IMR-90 (cell line): ENCODE measurements around the gene DNAJC6. TPM values are rescaled to one million over a fixed set of nuclear protein-coding genes. Genes with fewer than 3 reads are reported as not detected.
A peak's percentile ranks its signal among the peaks of the same experiment; 100 is the strongest.

Experiments used
- ATAC-seq: fragments of 200-7000 bp; cut with Tn5 transposase; 2 replicates; pipeline ENCODE4 v1.9.1; 2020; ENCODE audit warnings: low read depth, mild to moderate bottlenecking, moderate library complexity
- BruUV-seq: library from RNA; stranded (reverse); fragments of 400-500 nt; replicated peaks from 2 replicates; lab custom pipeline; 2021; lab: Mats Ljungman, UMichigan
- CTCF ChIA-PET: fragments of 300-600 bp; formaldehyde crosslinking; extraction: SDS; loops from one replicate; lab custom pipeline; 2021; ENCODE audit warnings: antibody characterized with exemption; lab: Yijun Ruan, JAX
- POLR2A ChIA-PET: fragments of 300-600 bp; sonication (Branson Sonifier 250); formaldehyde crosslinking; loops from one replicate; lab custom pipeline; 2022; ENCODE audit warnings: antibody characterized with exemption; ENCODE audit not compliant: unreplicated experiment; lab: Charles Lee
- DNase-seq: peaks from one replicate; pipeline ENCODE4 v3.0.0; 2013
- H2AFZ ChIP-seq: replicated peaks from 2 replicates; pipeline ENCODE3; 2013; ENCODE audit warnings: low read length, mild to moderate bottlenecking; ENCODE audit not compliant: poor library complexity
- H2AK5ac ChIP-seq: 2 replicates; pipeline ENCODE4 v1.6.1; 2013; ENCODE audit warnings: low read depth, low read length, inconsistent platforms
- H2AK9ac ChIP-seq: replicated peaks from 2 replicates; pipeline ENCODE3; 2013; ENCODE audit warnings: mild to moderate bottlenecking, low read depth, low read length, moderate library complexity; ENCODE audit not compliant: poor library complexity
- H2BK120ac ChIP-seq: 2 replicates; pipeline ENCODE4 v1.6.1; 2013; ENCODE audit warnings: low read depth, low read length, inconsistent platforms
- H2BK15ac ChIP-seq: 3 replicates; pipeline ENCODE4 v1.6.1; 2013; ENCODE audit warnings: low read depth, low read length, inconsistent platforms
- H2BK20ac ChIP-seq: 2 replicates; pipeline ENCODE4 v1.6.1; 2013; ENCODE audit warnings: low read depth, mild to moderate bottlenecking, inconsistent platforms, low read length, moderate library complexity
- H2BK5ac ChIP-seq: 2 replicates; pipeline ENCODE4 v1.6.1; 2013; ENCODE audit warnings: mild to moderate bottlenecking, low read depth, low read length, inconsistent platforms; ENCODE audit not compliant: poor library complexity, severe bottlenecking
- H3K14ac ChIP-seq: replicated peaks from 2 replicates; pipeline ENCODE4 v1.6.1; 2013; ENCODE audit warnings: low read depth, low read length, inconsistent platforms
- H3K18ac ChIP-seq: 2 replicates; pipeline ENCODE4 v1.6.1; 2013; ENCODE audit warnings: low read depth, low read length, control low read depth
- H3K23ac ChIP-seq: 2 replicates; pipeline ENCODE4 v1.6.1; 2013; ENCODE audit warnings: low read depth, low read length, inconsistent platforms
- H3K27ac ChIP-seq: 2 replicates; pipeline ENCODE4 v1.5.1; 2013; ENCODE audit warnings: mild to moderate bottlenecking, control low read depth, low read length; ENCODE audit not compliant: insufficient read depth
- H3K27me3 ChIP-seq: 2 replicates; pipeline ENCODE4 v1.6.1; 2013; ENCODE audit warnings: low read length; ENCODE audit not compliant: control insufficient read depth, insufficient read depth
- H3K36me3 ChIP-seq: 2 replicates; pipeline ENCODE4 v1.6.1; 2013; ENCODE audit warnings: low read length, mixed read lengths; ENCODE audit not compliant: control insufficient read depth, insufficient read depth
- H3K4ac ChIP-seq: 2 replicates; pipeline ENCODE4 v1.6.1; 2013; ENCODE audit warnings: low read depth, low read length, inconsistent platforms
- H3K4me1 ChIP-seq: 2 replicates; pipeline ENCODE4 v1.6.1; 2013; ENCODE audit warnings: low read length, mixed read lengths; ENCODE audit not compliant: control insufficient read depth, insufficient read depth
- H3K4me2 ChIP-seq: 2 replicates; pipeline ENCODE4 v1.6.1; 2013; ENCODE audit warnings: low read depth, mild to moderate bottlenecking, control low read depth, low read length, moderate library complexity
- H3K4me3 ChIP-seq: 2 replicates; pipeline ENCODE4 v1.5.1; 2013; ENCODE audit warnings: low read depth, mild to moderate bottlenecking, control low read depth, low read length, moderate library complexity; ENCODE audit not compliant: insufficient read depth
- H3K56ac ChIP-seq: 2 replicates; pipeline ENCODE4 v1.6.1; 2013; ENCODE audit warnings: low read length, inconsistent platforms; ENCODE audit not compliant: insufficient read depth; ENCODE audit errors: extremely low read depth
- H3K79me1 ChIP-seq, 2 experiments: 2 replicates each; pipeline ENCODE4 v1.6.1; 2013; ENCODE audit warnings: low read length in 2 of 2, inconsistent platforms in 1 of 2, low read depth in 1 of 2
- H3K9ac ChIP-seq: 2 replicates; pipeline ENCODE4 v1.6.1; 2013; ENCODE audit warnings: low read depth, low read length, control low read depth
- H3K9me1 ChIP-seq: 2 replicates; pipeline ENCODE4 v1.6.1; 2013; ENCODE audit warnings: low read length, inconsistent platforms; ENCODE audit not compliant: insufficient read depth
- H3K9me3 ChIP-seq: 2 replicates; pipeline ENCODE4 v1.6.1; 2013; ENCODE audit warnings: low read length; ENCODE audit not compliant: control insufficient read depth, insufficient read depth
- H4K20me1 ChIP-seq: 2 replicates; pipeline ENCODE4 v1.6.1; 2013; ENCODE audit warnings: low read length, inconsistent platforms; ENCODE audit not compliant: insufficient read depth
- H4K5ac ChIP-seq: 2 replicates; pipeline ENCODE4 v1.6.1; 2013; ENCODE audit warnings: mild to moderate bottlenecking, low read depth, low read length, control low read depth
- H4K8ac ChIP-seq, 2 experiments: 2 replicates each; pipeline ENCODE4 v1.6.1; 2013; ENCODE audit warnings: low read depth in 2 of 2, low read length in 2 of 2, control low read depth in 1 of 2, inconsistent platforms in 1 of 2
- H4K91ac ChIP-seq: 2 replicates; pipeline ENCODE4 v1.6.1; 2013; ENCODE audit warnings: low read depth, low read length, inconsistent platforms; ENCODE audit not compliant: insufficient read depth
- CEBPB ChIP-seq: IDR thresholded peaks from 2 replicates; pipeline ENCODE4 v1.6.1; 2012; ENCODE audit warnings: low read depth, low read length, improper control_type of control experiment
- MAFK ChIP-seq: IDR thresholded peaks from 2 replicates; pipeline ENCODE4 v1.6.1; 2012; ENCODE audit warnings: low read depth, low read length, improper control_type of control experiment
- MAZ ChIP-seq: IDR thresholded peaks from 2 replicates; pipeline ENCODE4 v1.6.1; 2012; ENCODE audit warnings: low read depth, mild to moderate bottlenecking, low read length, improper control_type of control experiment, moderate library complexity, borderline replicate concordance
- RFX5 ChIP-seq: IDR thresholded peaks from 2 replicates; pipeline ENCODE4 v1.8.0; 2012; ENCODE audit warnings: low read depth, mild to moderate bottlenecking, low read length, moderate library complexity
- WGBS, 2 experiments: methylation state at CpG; one replicate each; pipeline versions ENCODE4 v1.1.5 to v1.1.7; 2013; ENCODE audit warnings: missing lambda C conversion rate in 2 of 2; ENCODE audit not compliant: insufficient read length in 1 of 2; ENCODE audit errors: extremely low coverage in 2 of 2; 5-methylcytosine and 5-hydroxymethylcytosine counted together
- dilution Hi-C: fragments of 300-500 bp; cut with HindIII; formaldehyde crosslinking; loops from one replicate; pipeline ENCODE4 v1.14.3; 2018; ENCODE audit warnings: low sequenced_read_pairs; ENCODE audit not compliant: unreplicated experiment
- in situ Hi-C: fragments of 300-500 bp; cut with MboI; formaldehyde crosslinking; loops from 3 replicates; pipeline ENCODE4 v1.14.3; 2019; ENCODE audit warnings: low sequenced_read_pairs, inconsistent platforms, mixed read lengths
- intact Hi-C: fragments of 100-400 bp; cut with micrococcal nuclease; formaldehyde crosslinking; loops from 2 replicates; pipeline ENCODE4 v1.10.0; 2022
- polyA plus RNA-seq, 3 experiments: library from polyadenylated mRNA; depleted of rRNA; stranded (reverse); fragments of >200 nt; gene quantifications; 2 replicates each; pipeline ENCODE4 v1.2.3, GENCODE V29; 2012; ENCODE audit warnings: low replicate concordance in 1 of 3
- total RNA-seq: library from RNA; depleted of rRNA; stranded (reverse); fragments of >200 nt; gene quantifications from 2 replicates; pipeline ENCODE4 v1.2.3, GENCODE V29; 2012
- TF ChIP-seq, protein P1 (sequence below): fragments of 150-350 bp; IDR thresholded peaks from 2 replicates; pipeline ENCODE4 v1.6.1; 2016; ENCODE audit warnings: low read depth, mild to moderate bottlenecking, low read length, moderate library complexity, borderline replicate concordance

The DNAJC6 gene
- total and polyA plus RNA-seq, 2 of the 4 experiments (the other 2 are of a cell fraction) = 0.05 to 0.18 TPM

DNA sequence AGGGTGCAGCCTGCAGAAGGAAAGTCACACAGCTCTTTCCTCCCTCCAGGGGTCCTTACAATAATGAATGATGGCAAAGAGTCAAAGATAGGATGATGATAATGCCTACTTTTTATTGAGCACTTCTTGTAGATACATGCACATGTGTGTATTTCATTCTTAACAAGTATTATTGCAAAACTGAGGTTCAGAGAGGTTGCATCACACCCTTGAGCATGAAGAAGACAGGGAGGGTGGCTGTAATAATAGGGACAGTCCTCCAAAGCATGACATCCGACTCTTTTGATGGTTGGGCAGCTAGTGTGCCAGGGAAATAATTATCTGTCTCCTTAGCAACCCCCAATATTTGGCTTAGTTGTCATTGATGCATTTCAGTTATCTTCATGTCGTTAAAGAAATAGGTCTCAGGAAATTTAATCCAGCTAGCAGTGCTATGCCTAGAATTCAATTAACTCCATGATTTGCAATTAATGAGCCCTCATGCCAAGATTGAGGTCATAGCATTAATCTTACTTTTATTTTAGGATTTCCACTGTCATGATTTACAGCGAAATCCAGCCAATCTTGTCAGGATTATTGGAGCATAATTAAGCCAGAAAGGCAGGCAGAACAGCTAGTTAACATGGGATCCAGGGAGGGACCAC is 35.0 kb downstream of the DNAJC6 start:
- no peak for ATAC-seq
- H3K27me3 ChIP-seq = no peaks in the 10 kb centered on the region
- CTCF ChIA-PET = no interaction called here
- H3K18ac ChIP-seq = no peak overlapping the region
- H3K27ac ChIP-seq = no peak overlapping the region
- no peak for TF ChIP-seq MAZ
- no peak for TF ChIP-seq RFX5
- peak; percentile 26; the same call in 1 of the 2 replicates for TF ChIP-seq CEBPB
- no peak for TF ChIP-seq MAFK
- TF ChIP-seq, protein P1, sequence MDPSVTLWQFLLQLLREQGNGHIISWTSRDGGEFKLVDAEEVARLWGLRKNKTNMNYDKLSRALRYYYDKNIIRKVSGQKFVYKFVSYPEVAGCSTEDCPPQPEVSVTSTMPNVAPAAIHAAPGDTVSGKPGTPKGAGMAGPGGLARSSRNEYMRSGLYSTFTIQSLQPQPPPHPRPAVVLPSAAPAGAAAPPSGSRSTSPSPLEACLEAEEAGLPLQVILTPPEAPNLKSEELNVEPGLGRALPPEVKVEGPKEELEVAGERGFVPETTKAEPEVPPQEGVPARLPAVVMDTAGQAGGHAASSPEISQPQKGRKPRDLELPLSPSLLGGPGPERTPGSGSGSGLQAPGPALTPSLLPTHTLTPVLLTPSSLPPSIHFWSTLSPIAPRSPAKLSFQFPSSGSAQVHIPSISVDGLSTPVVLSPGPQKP = no peak
- no peak overlapping the region for H3K4ac ChIP-seq
- no peaks in the 10 kb centered on the region for H3K4me1 ChIP-seq
- H3K9me3 ChIP-seq = no peaks in the 10 kb centered on the region
- no peaks in the 10 kb centered on the region for H4K20me1 ChIP-seq
- dilution Hi-C loops (no loop called here), intact Hi-C loops (no loop called here), in situ Hi-C loops (no loop called here)
- no peak overlapping the region for H2BK5ac ChIP-seq
- no peak overlapping the region for H2BK20ac ChIP-seq
- no peak overlapping the region for H2AK9ac ChIP-seq
- no peak overlapping the region for H2AFZ ChIP-seq
- no peak for DNase-seq
- POLR2A ChIA-PET = no interaction called here
- 33% methylated on average over 1 of the region's 3 CpGs; no CpG with 5 or more reads in 1 of the 2 experiments for WGBS, 2 experiments
- no peak overlapping the region for H2BK15ac ChIP-seq
- no peak overlapping the region for H4K5ac ChIP-seq
- H2BK120ac ChIP-seq = no peak overlapping the region
- no peak overlapping the region for H3K4me3 ChIP-seq
- no peak overlapping the region for H4K91ac ChIP-seq
- H2AK5ac ChIP-seq = no peak overlapping the region
- no peak overlapping the region for H3K4me2 ChIP-seq
- no peak overlapping the region for H3K23ac ChIP-seq
- no peak overlapping the region for H3K9ac ChIP-seq
- H3K36me3 ChIP-seq = no peaks in the 10 kb centered on the region
- no TSS peak for BruUV-seq
- no peak overlapping the region for H3K56ac ChIP-seq
- no peak overlapping the region for H3K14ac ChIP-seq
- no peaks in the 10 kb centered on the region for H3K9me1 ChIP-seq
- no peaks in the 10 kb centered on the region for H3K79me1 ChIP-seq
- no peak overlapping the region for H4K8ac ChIP-seq
